ENCODE results near the gene CBFB.

The CBFB gene

DNA sequence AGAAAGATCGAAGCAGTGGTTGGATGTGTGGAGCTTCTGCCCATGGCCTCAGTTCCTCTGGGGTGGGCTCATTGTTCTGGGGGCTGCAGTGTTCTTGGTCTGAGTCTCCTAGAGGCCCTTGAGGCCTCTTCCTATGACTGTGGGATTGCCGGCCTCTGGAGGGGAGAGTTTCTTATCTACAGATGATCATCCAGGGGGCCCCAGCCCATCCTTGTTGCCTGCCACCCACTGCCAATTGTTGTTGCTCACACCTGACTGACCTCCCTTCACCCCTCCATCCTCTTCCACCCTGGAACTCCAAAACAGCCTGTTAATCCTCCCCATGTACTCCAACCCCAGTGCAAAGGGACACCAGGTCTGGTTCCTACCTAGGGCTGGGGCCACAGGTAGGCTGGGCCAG lies 116.0 kb downstream of the CBFB start:
- DNase-seq = no peak

DNA sequence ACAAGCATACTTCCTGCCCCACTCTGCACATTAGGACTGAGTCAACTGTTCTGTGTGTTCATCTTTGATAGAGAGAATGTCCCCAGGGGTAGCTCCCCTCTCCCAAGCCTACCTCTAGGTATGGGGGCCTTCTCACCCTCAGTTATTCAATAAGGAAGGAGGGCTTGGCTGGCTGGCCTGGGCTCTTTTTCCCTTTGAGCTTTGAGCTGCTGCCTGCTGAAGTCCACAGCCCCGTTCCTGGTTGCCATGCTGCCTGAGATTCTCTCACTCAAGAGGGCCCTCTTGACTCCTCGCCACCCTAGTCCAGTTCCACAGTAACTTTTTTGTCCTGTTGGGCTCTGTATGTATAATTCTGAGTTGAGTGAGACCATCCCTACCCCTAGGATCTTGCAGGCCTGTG lies 116.8 kb downstream of the CBFB start:
- no peak for DNase-seq

DNA sequence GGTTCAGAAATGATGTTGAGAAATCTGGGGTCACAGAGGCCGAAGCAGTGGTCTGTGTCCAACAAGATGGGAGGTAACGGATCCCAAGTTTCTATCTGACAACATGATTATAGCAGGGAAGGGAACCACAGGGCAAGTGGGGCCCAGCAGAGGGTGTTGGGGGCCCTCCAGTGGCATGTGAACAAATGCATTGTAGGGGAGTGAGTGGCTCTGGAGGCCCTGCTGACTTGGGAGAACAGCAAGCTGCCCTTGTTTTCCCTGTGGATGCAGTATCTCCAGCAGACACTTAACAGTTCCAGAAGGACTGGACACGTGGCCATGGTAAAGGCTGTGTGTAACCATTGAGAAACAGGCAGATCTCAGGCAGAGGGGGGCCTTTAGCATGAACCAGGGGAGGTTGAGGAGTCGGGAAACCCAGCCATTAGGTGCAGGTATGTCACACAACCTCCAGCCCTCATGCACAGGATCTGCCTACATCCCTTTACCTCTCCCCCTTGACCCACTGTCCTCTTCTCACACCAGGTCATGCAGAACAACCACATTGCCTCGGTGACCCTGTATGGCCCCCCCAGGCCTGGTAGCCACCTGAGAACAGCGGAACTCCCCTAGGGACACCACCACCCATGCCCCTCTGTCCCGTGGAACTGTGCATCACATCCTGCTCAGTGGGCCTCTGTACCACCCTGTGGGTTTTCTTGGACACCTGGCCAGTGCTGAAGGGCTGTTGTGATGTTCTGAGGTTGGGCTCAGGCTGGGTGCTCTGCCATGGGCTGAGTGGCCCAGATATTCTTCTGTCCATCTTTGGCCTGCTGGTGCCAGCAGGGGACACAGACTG lies 117.8 kb downstream of the CBFB start:
- no peak for DNase-seq

DNA sequence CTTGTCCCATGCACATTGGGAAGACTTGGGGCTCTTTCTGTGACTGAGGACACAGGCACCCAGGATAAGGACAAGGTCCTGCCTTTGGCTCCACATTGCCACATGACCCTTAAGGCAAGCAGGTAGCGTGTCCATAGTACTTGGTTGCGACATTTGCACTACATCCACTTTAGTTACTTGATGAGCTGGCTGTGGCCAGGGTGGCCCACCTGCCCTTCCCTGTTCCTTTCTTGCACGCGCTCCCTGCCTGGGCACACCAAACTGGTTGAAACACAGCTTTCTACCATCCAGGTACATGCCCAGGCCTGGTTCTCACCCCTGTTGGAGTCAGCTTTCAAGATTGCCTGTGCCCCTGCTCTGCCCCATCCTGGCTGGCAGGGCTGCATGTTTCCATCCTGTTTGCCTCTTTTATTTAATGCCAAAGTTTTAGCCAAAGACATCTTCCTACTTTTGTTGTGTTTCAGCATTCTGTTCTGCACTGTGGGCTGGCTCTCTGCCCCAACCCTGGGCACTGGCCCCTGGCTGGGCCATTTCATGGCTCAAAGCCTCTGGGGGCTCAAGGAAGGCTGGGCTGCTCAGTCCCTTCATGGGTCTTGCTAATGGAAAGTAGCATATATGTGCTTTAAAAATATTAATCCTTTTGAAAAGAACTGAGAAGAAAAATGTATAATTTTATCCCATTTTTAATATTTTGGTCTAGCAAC lies 118.6 kb downstream of the CBFB start:
- DNase-seq = no peak

DNA sequence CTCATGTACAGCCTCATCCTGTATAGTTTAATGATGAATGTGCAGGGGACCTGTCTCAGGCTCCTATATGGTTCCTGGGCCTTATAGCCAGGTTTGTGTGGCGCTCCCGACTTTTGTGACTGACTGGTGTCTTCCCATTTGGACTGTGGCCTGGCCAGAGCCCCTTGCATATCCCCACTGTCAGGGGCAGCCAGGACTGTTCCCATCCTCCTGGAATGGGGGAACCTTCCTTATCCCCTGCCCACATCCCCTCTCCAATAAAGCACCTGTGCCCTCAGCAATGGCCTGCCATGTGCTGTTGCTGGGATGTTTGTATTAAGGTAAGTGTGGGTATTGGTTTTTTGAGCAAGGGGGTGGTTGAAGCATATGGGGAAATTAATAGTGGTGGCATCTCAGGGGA lies 119.3 kb downstream of the CBFB start:
- DNase-seq = no peak

DNA sequence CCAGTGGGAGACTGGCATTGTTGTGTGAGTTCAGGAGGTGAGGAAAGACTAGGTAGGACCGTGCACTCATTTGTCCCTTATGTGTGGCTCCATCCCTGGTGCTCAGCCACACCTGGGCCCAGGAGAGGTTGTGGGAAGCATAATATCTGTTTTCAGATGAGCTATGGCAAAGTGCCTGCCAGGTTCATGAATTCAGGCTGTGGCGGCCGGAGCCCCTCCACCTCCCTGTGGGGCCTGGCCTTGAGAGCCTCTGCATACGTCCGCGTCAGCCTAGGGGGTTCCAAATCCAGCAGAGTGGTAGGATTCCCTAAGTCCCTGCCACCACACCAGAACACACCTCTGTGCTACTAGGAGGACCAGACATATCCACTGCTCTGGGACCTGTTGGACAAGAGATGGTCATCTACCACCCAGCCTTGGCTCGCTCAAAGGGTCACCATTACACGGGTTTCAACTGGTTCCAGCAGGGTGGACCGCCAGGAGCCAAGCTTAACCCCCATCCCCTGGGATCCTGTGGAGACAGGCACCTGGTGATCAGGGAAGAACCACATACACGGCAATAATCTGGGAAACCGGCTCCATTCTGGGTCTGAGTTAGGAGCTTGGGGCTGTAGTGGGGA lies 119.8 kb downstream of the CBFB start:
- DNase-seq = no peak

DNA sequence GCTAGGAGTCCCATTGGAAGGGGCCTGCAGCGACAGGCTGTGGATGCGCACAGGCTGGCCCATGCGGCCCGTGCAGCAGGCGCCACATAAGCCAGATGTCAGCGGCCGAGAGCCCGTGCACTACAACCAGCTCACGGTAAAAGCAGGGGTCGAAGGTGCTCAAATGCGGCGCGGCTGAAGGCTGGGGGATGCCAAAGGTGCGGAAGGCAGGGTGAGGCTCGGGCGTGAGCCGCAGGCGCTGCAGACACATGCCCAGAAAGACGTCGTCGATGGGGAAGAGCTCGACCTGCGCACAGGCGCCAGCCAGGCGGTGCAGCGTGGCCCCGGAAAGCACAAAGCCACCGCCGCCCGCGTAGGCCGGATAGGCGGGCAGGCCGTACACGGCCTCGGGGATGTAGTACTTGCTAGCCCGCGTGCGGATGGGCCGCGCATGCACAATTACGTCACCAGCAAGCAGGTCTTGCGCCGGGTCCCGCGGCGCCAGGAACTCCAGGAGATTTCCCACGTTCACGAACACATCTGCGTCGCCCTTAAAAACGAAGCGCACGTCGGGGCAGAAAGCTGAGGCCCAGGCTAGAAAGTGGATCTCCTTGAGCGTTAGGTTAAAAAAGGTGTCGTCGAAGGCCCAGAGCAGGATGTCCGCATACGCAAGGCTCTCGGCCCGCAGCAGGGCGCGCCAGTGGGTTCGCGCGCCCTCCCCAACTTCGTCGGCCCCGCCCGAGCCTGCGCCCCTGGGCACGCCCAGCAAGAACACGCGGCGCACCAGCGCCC lies 120.5 kb downstream of the CBFB start:
- no peak for DNase-seq

DNA sequence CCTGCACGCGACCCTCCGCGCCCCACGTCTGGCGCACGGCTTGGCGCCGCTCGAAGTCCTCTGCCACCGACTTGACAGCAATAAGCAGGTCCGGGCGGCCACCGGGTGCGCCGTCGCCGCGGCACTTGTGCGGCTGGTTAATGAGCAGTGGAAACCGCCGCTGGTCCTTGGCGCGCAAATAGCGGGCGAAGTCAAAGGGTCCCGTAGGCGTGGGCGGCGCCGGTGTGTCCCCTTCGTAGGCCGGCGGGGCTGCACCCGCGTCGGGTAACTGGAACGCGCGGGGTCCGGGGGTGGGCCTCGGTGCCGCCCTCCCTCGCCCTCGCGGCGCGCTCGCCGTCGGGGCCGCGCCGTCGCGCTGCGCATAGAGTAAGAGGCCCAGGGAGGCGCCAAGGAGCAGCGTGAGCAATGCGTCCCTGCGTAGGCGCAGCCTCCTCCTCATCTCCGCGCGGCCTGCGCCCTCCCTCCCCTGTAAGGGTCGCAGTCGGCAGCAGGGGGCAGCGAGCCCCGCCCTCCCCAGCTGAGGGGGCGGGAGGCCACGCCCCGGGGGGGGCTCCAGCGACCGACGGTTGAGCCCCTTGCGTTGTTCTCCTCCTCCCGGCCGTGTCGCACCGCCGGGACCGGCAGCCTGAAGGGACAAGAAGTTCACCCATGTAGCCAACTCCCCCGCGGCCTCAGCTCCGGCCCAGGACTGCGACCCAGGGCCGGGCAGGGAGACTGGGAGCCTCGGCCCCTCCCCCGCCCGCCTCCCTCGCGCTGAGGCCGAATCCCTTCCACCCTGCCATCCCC lies 121.3 kb downstream of the CBFB start:
- peak; percentile 78 for DNase-seq

Data from activated CD8-positive, alpha-beta memory T cell treated with anti-CD3 and anti-CD28 coated beads for 24 hours (primary cell).